IMR-90 (cell line): ENCODE data around the gene HK3. TPM values are rescaled to one million over a fixed set of nuclear protein-coding genes. Genes with fewer than 3 reads are reported as not detected.

Experiments
- ATAC-seq: fragments of 200-7000 bp; cut with Tn5 transposase; 2 replicates; pipeline ENCODE4 v1.9.1; 2020; ENCODE audit warnings: low read depth, mild to moderate bottlenecking, moderate library complexity
- BruUV-seq: library from RNA; stranded (reverse); fragments of 400-500 nt; replicated peaks from 2 replicates; lab custom pipeline; 2021; lab: Mats Ljungman, UMichigan
- CTCF ChIA-PET: fragments of 300-600 bp; formaldehyde crosslinking; extraction: SDS; loops from one replicate; lab custom pipeline; 2021; ENCODE audit warnings: antibody characterized with exemption; lab: Yijun Ruan, JAX
- POLR2A ChIA-PET: fragments of 300-600 bp; sonication (Branson Sonifier 250); formaldehyde crosslinking; loops from one replicate; lab custom pipeline; 2022; ENCODE audit warnings: antibody characterized with exemption; ENCODE audit not compliant: unreplicated experiment; lab: Charles Lee
- DNase-seq: peaks from one replicate; pipeline ENCODE4 v3.0.0; 2013
- H2AFZ ChIP-seq: replicated peaks from 2 replicates; pipeline ENCODE3; 2013; ENCODE audit warnings: low read length, mild to moderate bottlenecking; ENCODE audit not compliant: poor library complexity
- H2AK5ac ChIP-seq: 2 replicates; pipeline ENCODE4 v1.6.1; 2013; ENCODE audit warnings: low read depth, low read length, inconsistent platforms
- H2AK9ac ChIP-seq: replicated peaks from 2 replicates; pipeline ENCODE3; 2013; ENCODE audit warnings: mild to moderate bottlenecking, low read depth, low read length, moderate library complexity; ENCODE audit not compliant: poor library complexity
- H2BK120ac ChIP-seq: 2 replicates; pipeline ENCODE4 v1.6.1; 2013; ENCODE audit warnings: low read depth, low read length, inconsistent platforms
- H2BK15ac ChIP-seq: 3 replicates; pipeline ENCODE4 v1.6.1; 2013; ENCODE audit warnings: low read depth, low read length, inconsistent platforms
- H2BK20ac ChIP-seq: 2 replicates; pipeline ENCODE4 v1.6.1; 2013; ENCODE audit warnings: low read depth, mild to moderate bottlenecking, inconsistent platforms, low read length, moderate library complexity
- H2BK5ac ChIP-seq: 2 replicates; pipeline ENCODE4 v1.6.1; 2013; ENCODE audit warnings: mild to moderate bottlenecking, low read depth, low read length, inconsistent platforms; ENCODE audit not compliant: poor library complexity, severe bottlenecking
- H3K14ac ChIP-seq: replicated peaks from 2 replicates; pipeline ENCODE4 v1.6.1; 2013; ENCODE audit warnings: low read depth, low read length, inconsistent platforms
- H3K18ac ChIP-seq: 2 replicates; pipeline ENCODE4 v1.6.1; 2013; ENCODE audit warnings: low read depth, low read length, control low read depth
- H3K23ac ChIP-seq: 2 replicates; pipeline ENCODE4 v1.6.1; 2013; ENCODE audit warnings: low read depth, low read length, inconsistent platforms
- H3K27ac ChIP-seq: 2 replicates; pipeline ENCODE4 v1.5.1; 2013; ENCODE audit warnings: mild to moderate bottlenecking, control low read depth, low read length; ENCODE audit not compliant: insufficient read depth
- H3K27me3 ChIP-seq: 2 replicates; pipeline ENCODE4 v1.6.1; 2013; ENCODE audit warnings: low read length; ENCODE audit not compliant: control insufficient read depth, insufficient read depth
- H3K36me3 ChIP-seq: 2 replicates; pipeline ENCODE4 v1.6.1; 2013; ENCODE audit warnings: low read length, mixed read lengths; ENCODE audit not compliant: control insufficient read depth, insufficient read depth
- H3K4ac ChIP-seq: 2 replicates; pipeline ENCODE4 v1.6.1; 2013; ENCODE audit warnings: low read depth, low read length, inconsistent platforms
- H3K4me1 ChIP-seq: 2 replicates; pipeline ENCODE4 v1.6.1; 2013; ENCODE audit warnings: low read length, mixed read lengths; ENCODE audit not compliant: control insufficient read depth, insufficient read depth
- H3K4me2 ChIP-seq: 2 replicates; pipeline ENCODE4 v1.6.1; 2013; ENCODE audit warnings: low read depth, mild to moderate bottlenecking, control low read depth, low read length, moderate library complexity
- H3K4me3 ChIP-seq: 2 replicates; pipeline ENCODE4 v1.5.1; 2013; ENCODE audit warnings: low read depth, mild to moderate bottlenecking, control low read depth, low read length, moderate library complexity; ENCODE audit not compliant: insufficient read depth
- H3K56ac ChIP-seq: 2 replicates; pipeline ENCODE4 v1.6.1; 2013; ENCODE audit warnings: low read length, inconsistent platforms; ENCODE audit not compliant: insufficient read depth; ENCODE audit errors: extremely low read depth
- H3K79me1 ChIP-seq, 2 experiments: 2 replicates each; pipeline ENCODE4 v1.6.1; 2013; ENCODE audit warnings: low read length in 2 of 2, inconsistent platforms in 1 of 2, low read depth in 1 of 2
- H3K9ac ChIP-seq: 2 replicates; pipeline ENCODE4 v1.6.1; 2013; ENCODE audit warnings: low read depth, low read length, control low read depth
- H3K9me1 ChIP-seq: 2 replicates; pipeline ENCODE4 v1.6.1; 2013; ENCODE audit warnings: low read length, inconsistent platforms; ENCODE audit not compliant: insufficient read depth
- H3K9me3 ChIP-seq: 2 replicates; pipeline ENCODE4 v1.6.1; 2013; ENCODE audit warnings: low read length; ENCODE audit not compliant: control insufficient read depth, insufficient read depth
- H4K20me1 ChIP-seq: 2 replicates; pipeline ENCODE4 v1.6.1; 2013; ENCODE audit warnings: low read length, inconsistent platforms; ENCODE audit not compliant: insufficient read depth
- H4K5ac ChIP-seq: 2 replicates; pipeline ENCODE4 v1.6.1; 2013; ENCODE audit warnings: mild to moderate bottlenecking, low read depth, low read length, control low read depth
- H4K8ac ChIP-seq, 2 experiments: 2 replicates each; pipeline ENCODE4 v1.6.1; 2013; ENCODE audit warnings: low read depth in 2 of 2, low read length in 2 of 2, control low read depth in 1 of 2, inconsistent platforms in 1 of 2
- H4K91ac ChIP-seq: 2 replicates; pipeline ENCODE4 v1.6.1; 2013; ENCODE audit warnings: low read depth, low read length, inconsistent platforms; ENCODE audit not compliant: insufficient read depth
- CHD1 ChIP-seq: IDR thresholded peaks from 2 replicates; pipeline ENCODE4 v1.6.1; 2012; ENCODE audit warnings: low read depth, low read length, improper control_type of control experiment
- RFX5 ChIP-seq: IDR thresholded peaks from 2 replicates; pipeline ENCODE4 v1.8.0; 2012; ENCODE audit warnings: low read depth, mild to moderate bottlenecking, low read length, moderate library complexity
- SMC3 ChIP-seq: fragments of 150-350 bp; IDR thresholded peaks from 2 replicates; pipeline ENCODE4 v1.6.1; 2016; ENCODE audit warnings: low read depth, mild to moderate bottlenecking, antibody characterized with exemption, low read length, moderate library complexity
- WGBS, 2 experiments: methylation state at CpG; one replicate each; pipeline versions ENCODE4 v1.1.5 to v1.1.7; 2013; ENCODE audit warnings: missing lambda C conversion rate in 2 of 2; ENCODE audit not compliant: insufficient read length in 1 of 2; ENCODE audit errors: extremely low coverage in 2 of 2; 5-methylcytosine and 5-hydroxymethylcytosine counted together
- dilution Hi-C: fragments of 300-500 bp; cut with HindIII; formaldehyde crosslinking; loops from one replicate; pipeline ENCODE4 v1.14.3; 2018; ENCODE audit warnings: low sequenced_read_pairs; ENCODE audit not compliant: unreplicated experiment
- in situ Hi-C: fragments of 300-500 bp; cut with MboI; formaldehyde crosslinking; loops from 3 replicates; pipeline ENCODE4 v1.14.3; 2019; ENCODE audit warnings: low sequenced_read_pairs, inconsistent platforms, mixed read lengths
- intact Hi-C: fragments of 100-400 bp; cut with micrococcal nuclease; formaldehyde crosslinking; loops from 2 replicates; pipeline ENCODE4 v1.10.0; 2022
- polyA plus RNA-seq, 3 experiments: library from polyadenylated mRNA; depleted of rRNA; stranded (reverse); fragments of >200 nt; gene quantifications; 2 replicates each; pipeline ENCODE4 v1.2.3, GENCODE V29; 2012; ENCODE audit warnings: low replicate concordance in 1 of 3
- total RNA-seq: library from RNA; depleted of rRNA; stranded (reverse); fragments of >200 nt; gene quantifications from 2 replicates; pipeline ENCODE4 v1.2.3, GENCODE V29; 2012

Gene HK3
- total and polyA plus RNA-seq, 2 of the 4 experiments (the other 2 are of a cell fraction) = not detected

DNA sequence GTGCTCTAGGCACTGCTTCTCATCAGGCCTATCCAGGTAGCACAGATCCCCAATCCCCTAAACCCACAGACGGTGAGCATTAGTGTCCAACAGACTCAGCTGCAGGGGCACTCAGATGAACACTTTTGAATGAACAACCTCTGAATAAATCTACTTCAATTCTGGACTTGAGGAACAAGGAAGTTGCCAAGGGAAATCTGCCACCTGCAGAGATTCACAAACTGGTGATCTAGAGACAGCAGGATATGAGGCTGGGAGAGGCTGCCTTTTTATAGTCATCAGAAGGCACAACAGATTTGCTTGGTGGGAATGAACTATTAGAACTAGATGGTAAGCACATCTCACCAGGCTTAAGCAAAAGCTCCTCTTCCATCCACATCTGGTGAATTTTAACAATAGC is 7.0 kb upstream of the HK3 start:
- Histone ChIP-seq H3K27ac (no peak overlapping the region), H3K9ac (no peak overlapping the region), H4K20me1 (no peaks in the 10 kb centered on the region), H2AK9ac (no peak overlapping the region), H4K91ac (no peak overlapping the region), H3K4me3 (no peak overlapping the region), H2AK5ac (no peak overlapping the region), H3K4me1 (no peaks in the 10 kb centered on the region), H2BK15ac (no peak overlapping the region), H2AFZ (no peak overlapping the region), H3K9me1 (peaks cover 5% of the 10 kb centered on the region; the same call in 1 of the 2 replicates), H2BK5ac (no peak overlapping the region), H4K8ac (no peak overlapping the region), H3K56ac (no peak overlapping the region), H3K14ac (no peak overlapping the region), H3K9me3 (no peaks in the 10 kb centered on the region), H3K23ac (no peak overlapping the region), H3K79me1 (peaks cover 0 to 4% of the 10 kb centered on the region in 2 experiments; a peak in 1 of 4 replicates), H3K27me3 (no peaks in the 10 kb centered on the region), H2BK120ac (no peak overlapping the region), H3K4ac (no peak overlapping the region), H4K5ac (no peak overlapping the region), H2BK20ac (no peak overlapping the region), H3K18ac (no peak overlapping the region), H3K4me2 (no peak overlapping the region), H3K36me3 (peaks cover 35% of the 10 kb centered on the region)
- DNase-seq (no peak), ATAC-seq (no peak)
- dilution Hi-C loops (no loop called here), intact Hi-C loops (no loop called here), in situ Hi-C loops (no loop called here)
- ChIA-PET CTCF (no interaction called here), POLR2A (no interaction called here)
- TF ChIP-seq CHD1 = no peak
- no peak for TF ChIP-seq RFX5
- TF ChIP-seq SMC3 = no peak
- no TSS peak for BruUV-seq
- WGBS, 2 experiments = no CpG with 5 or more reads among the region's 1 CpG
